Mesenchymal stem cell (in vitro differentiated cells and primary cell): Measurements from ENCODE around the gene PLCB1.

Experiments
- DNase-seq: peaks from one replicate; pipeline ENCODE4 v3.0.0-alpha.2; 2013
- H2AFZ ChIP-seq: one replicate; pipeline ENCODE4 v1.6.1; 2013; ENCODE audit warnings: low read depth, mild to moderate bottlenecking, control low read depth, inconsistent platforms, low read length, moderate library complexity
- H2AK5ac ChIP-seq: 2 replicates; pipeline ENCODE4 v1.6.1; 2013; ENCODE audit warnings: low read length, moderate library complexity, mild to moderate bottlenecking, inconsistent platforms; ENCODE audit not compliant: severe bottlenecking
- H2BK120ac ChIP-seq: one replicate; pipeline ENCODE4 v1.6.1; 2013; ENCODE audit warnings: low read depth, mild to moderate bottlenecking, inconsistent platforms, low read length, moderate library complexity
- H2BK12ac ChIP-seq, 2 experiments: one replicate each; pipeline ENCODE4 v1.6.1; 2013; ENCODE audit warnings: inconsistent platforms in 2 of 2, low read length in 2 of 2, mild to moderate bottlenecking in 2 of 2, moderate library complexity in 2 of 2, control low read depth in 1 of 2
- H2BK15ac ChIP-seq: one replicate; pipeline ENCODE4 v1.6.1; 2013; ENCODE audit warnings: mild to moderate bottlenecking, low read depth, inconsistent platforms; ENCODE audit not compliant: poor library complexity, severe bottlenecking
- H2BK5ac ChIP-seq: 2 replicates; pipeline ENCODE4 v1.6.1; 2013; ENCODE audit warnings: low read depth, mild to moderate bottlenecking, low read length, control low read depth, inconsistent platforms; ENCODE audit not compliant: poor library complexity, severe bottlenecking
- H3K14ac ChIP-seq, 2 experiments: one replicate each; pipeline ENCODE4 v1.6.1; 2013; ENCODE audit warnings: inconsistent platforms in 2 of 2, low read length in 2 of 2, control low read depth in 1 of 2, mild to moderate bottlenecking in 1 of 2, moderate library complexity in 1 of 2
- H3K18ac ChIP-seq, 2 experiments: one replicate each; pipeline ENCODE4 v1.6.1; 2013; ENCODE audit warnings: inconsistent platforms in 2 of 2, low read length in 2 of 2, control low read depth in 1 of 2, low read depth in 1 of 2, mild to moderate bottlenecking in 1 of 2
- H3K23ac ChIP-seq, 2 experiments: one replicate each; pipeline ENCODE4 v1.6.1; 2013; ENCODE audit warnings: inconsistent platforms in 2 of 2, low read length in 2 of 2, mild to moderate bottlenecking in 2 of 2, moderate library complexity in 2 of 2, control low read depth in 1 of 2
- H3K27ac ChIP-seq: 2 replicates; pipeline ENCODE4 v1.5.1; 2013; ENCODE audit warnings: mild to moderate bottlenecking, moderate library complexity, low read length, control low read depth, inconsistent platforms; ENCODE audit not compliant: poor library complexity, severe bottlenecking
- H3K27me3 ChIP-seq, 2 experiments: 2 replicates each; pipeline versions ENCODE4 v1.6.1 to v1.7.0; 2013; ENCODE audit warnings: low read length in 2 of 2, mild to moderate bottlenecking in 2 of 2, moderate library complexity in 2 of 2, control low read depth in 1 of 2, inconsistent platforms in 1 of 2; ENCODE audit not compliant: control insufficient read depth in 1 of 2, insufficient read depth in 1 of 2
- H3K36me3 ChIP-seq, 2 experiments: 2 replicates each; pipeline versions ENCODE4 v1.6.1 to v1.7.0; 2013; ENCODE audit warnings: low read length in 2 of 2, control low read depth in 1 of 2, inconsistent platforms in 1 of 2, low read depth in 1 of 2, mild to moderate bottlenecking in 1 of 2; ENCODE audit not compliant: insufficient read depth in 2 of 2, control insufficient read depth in 1 of 2
- H3K4ac ChIP-seq, 2 experiments: one replicate each; pipeline ENCODE4 v1.6.1; 2013; ENCODE audit warnings: inconsistent platforms in 2 of 2, low read length in 2 of 2, mild to moderate bottlenecking in 2 of 2, moderate library complexity in 2 of 2, control low read depth in 1 of 2, low read depth in 1 of 2
- H3K4me1 ChIP-seq: 2 replicates; pipeline ENCODE4 v1.6.1; 2013; ENCODE audit warnings: low read depth, low read length, control low read depth; ENCODE audit not compliant: control insufficient read depth, insufficient read depth
- H3K4me2 ChIP-seq: 2 replicates; pipeline ENCODE4 v1.6.1; 2013; ENCODE audit warnings: low read length, mild to moderate bottlenecking, inconsistent platforms; ENCODE audit not compliant: poor library complexity, severe bottlenecking
- H3K4me3 ChIP-seq, 2 experiments: 2 replicates each; pipeline versions ENCODE4 v1.5.1 to v1.7.0; 2013; ENCODE audit warnings: low read length in 2 of 2, mild to moderate bottlenecking in 2 of 2, control low read depth in 1 of 2, low read depth in 1 of 2; ENCODE audit not compliant: insufficient read depth in 1 of 2
- H3K79me1 ChIP-seq: replicated peaks from 2 replicates; pipeline ENCODE4 v1.6.1; 2013; ENCODE audit warnings: mild to moderate bottlenecking, control low read depth, low read length, inconsistent platforms; ENCODE audit not compliant: poor library complexity, severe bottlenecking
- H3K9ac ChIP-seq: 2 replicates; pipeline ENCODE4 v1.7.0; 2013; ENCODE audit warnings: mild to moderate bottlenecking, low read length, moderate library complexity
- H3K9me3 ChIP-seq: 2 replicates; pipeline ENCODE4 v1.7.0; 2013; ENCODE audit warnings: mild to moderate bottlenecking, low read length; ENCODE audit not compliant: control insufficient read depth
- H4K8ac ChIP-seq: one replicate; pipeline ENCODE4 v1.6.1; 2013; ENCODE audit warnings: inconsistent platforms, mild to moderate bottlenecking, low read length, moderate library complexity
- H4K91ac ChIP-seq: one replicate; pipeline ENCODE4 v1.6.1; 2013; ENCODE audit warnings: mild to moderate bottlenecking, low read length, inconsistent platforms
- WGBS: methylation state at CpG from one replicate; pipeline ENCODE4 v1.1.7; 2013; ENCODE audit warnings: mixed read lengths; 5-methylcytosine and 5-hydroxymethylcytosine counted together

The PLCB1 gene

DNA sequence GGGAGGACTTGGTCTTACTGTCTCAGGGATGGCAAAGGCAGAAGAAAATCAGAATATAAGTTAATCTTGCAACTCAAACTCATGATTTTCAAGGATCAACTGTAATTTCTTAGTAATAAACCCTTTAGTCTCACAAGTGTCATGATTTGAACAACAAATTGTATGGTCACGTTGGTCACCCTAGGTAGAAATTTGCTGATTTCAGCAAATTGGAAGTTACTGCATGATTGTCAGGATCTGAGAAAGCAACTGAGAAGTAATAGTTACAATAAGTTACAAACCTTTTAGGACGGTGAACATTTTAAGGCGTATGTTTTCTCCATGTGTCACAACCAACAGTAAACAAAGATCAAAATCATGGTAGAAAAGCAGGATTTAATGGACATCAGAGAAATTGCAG lies 375.2 kb downstream of the PLCB1 start:
- no peaks in the 10 kb centered on the region for H3K36me3 ChIP-seq
- H3K9me3 ChIP-seq, result peaks cover 16% of the 10 kb centered on the region
- H4K8ac ChIP-seq, result no peak overlapping the region
- no peak overlapping the region for H3K4me3 ChIP-seq
- DNase-seq, result no peak
- H3K14ac ChIP-seq, result no peak overlapping the region
- H3K4ac ChIP-seq, result no peak overlapping the region
- H3K9ac ChIP-seq, result no peak overlapping the region
- no peak overlapping the region for H4K91ac ChIP-seq
- no peak overlapping the region for H2AFZ ChIP-seq
- no peak overlapping the region for H3K27ac ChIP-seq
- no peaks in the 10 kb centered on the region for H3K4me1 ChIP-seq
- H2BK12ac ChIP-seq, result no peak overlapping the region
- no peak overlapping the region for H3K23ac ChIP-seq
- H3K4me2 ChIP-seq, result no peak overlapping the region
- no peak overlapping the region for H2AK5ac ChIP-seq
- no peak overlapping the region for H2BK5ac ChIP-seq
- H3K18ac ChIP-seq, result no peak overlapping the region
- 58% methylated on average over 3 of the region's 3 CpGs for WGBS
- no peaks in the 10 kb centered on the region for H3K27me3 ChIP-seq
- no peak overlapping the region for H2BK120ac ChIP-seq
- H2BK15ac ChIP-seq, result no peak overlapping the region
- no peaks in the 10 kb centered on the region for H3K79me1 ChIP-seq

DNA sequence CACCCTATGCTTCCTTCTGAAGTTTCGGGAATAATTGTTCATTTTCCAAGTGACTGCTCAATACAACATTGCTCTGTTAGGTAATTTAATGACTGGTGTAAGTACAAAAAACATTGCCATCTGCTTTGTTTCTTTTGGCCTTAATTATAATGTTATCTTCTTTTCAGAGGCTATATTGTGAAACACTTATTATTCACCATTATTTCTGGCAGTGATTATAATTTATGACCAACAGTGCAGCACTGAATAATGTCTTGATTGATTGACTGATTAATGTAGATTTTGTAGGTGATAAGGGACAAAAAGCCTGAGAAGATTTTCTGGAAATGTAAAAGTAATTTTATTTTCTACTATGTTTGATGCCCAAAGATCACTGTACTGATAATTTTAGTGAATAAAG lies 377.7 kb downstream of the PLCB1 start:
- WGBS, result no CpG with 5 or more reads among the region's 1 CpG
- DNase-seq, result no peak

DNA sequence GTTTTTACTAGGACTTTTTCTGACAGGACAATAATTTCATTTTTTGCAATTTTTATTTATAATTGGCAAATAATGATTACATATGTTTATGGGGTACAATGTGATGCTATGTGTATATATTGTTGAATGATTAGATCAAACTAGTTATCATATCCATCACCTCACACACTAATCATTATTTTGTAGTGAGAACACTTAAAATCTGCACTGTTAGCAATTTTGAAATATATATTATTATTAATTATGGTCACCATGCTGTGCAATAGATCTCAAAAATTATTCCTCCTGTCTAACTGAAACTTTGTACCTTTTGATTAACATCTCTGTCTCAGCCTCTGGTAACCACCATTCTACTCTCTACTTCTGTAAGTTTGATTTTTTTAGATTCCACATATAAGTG lies 378.7 kb downstream of the PLCB1 start:
- no peak overlapping the region for H2BK5ac ChIP-seq
- H3K36me3 ChIP-seq, result no peaks in the 10 kb centered on the region
- H3K9me3 ChIP-seq, result peaks cover 16% of the 10 kb centered on the region
- H3K4me1 ChIP-seq, result no peaks in the 10 kb centered on the region
- H3K27ac ChIP-seq, result no peak overlapping the region
- H2AFZ ChIP-seq, result no peak overlapping the region
- H3K23ac ChIP-seq, result no peak overlapping the region
- no peak for DNase-seq
- no peak overlapping the region for H2AK5ac ChIP-seq
- H2BK15ac ChIP-seq, result no peak overlapping the region
- H3K9ac ChIP-seq, result no peak overlapping the region
- no peaks in the 10 kb centered on the region for H3K79me1 ChIP-seq
- no peaks in the 10 kb centered on the region for H3K27me3 ChIP-seq
- no peak overlapping the region for H3K4me2 ChIP-seq
- no peak overlapping the region for H4K8ac ChIP-seq
- no peak overlapping the region for H2BK12ac ChIP-seq
- no peak overlapping the region for H2BK120ac ChIP-seq
- H3K18ac ChIP-seq, result no peak overlapping the region
- H3K14ac ChIP-seq, result no peak overlapping the region
- H3K4me3 ChIP-seq, result no peak overlapping the region
- no peak overlapping the region for H4K91ac ChIP-seq
- H3K4ac ChIP-seq, result no peak overlapping the region

More for the DNA sequence above, 377.7 kb downstream of the PLCB1 start:
- no peak overlapping the region for H3K4me2 ChIP-seq
- H4K8ac ChIP-seq, result no peak overlapping the region
- no peaks in the 10 kb centered on the region for H3K36me3 ChIP-seq
- no peak overlapping the region for H3K18ac ChIP-seq
- H3K9me3 ChIP-seq, result peaks cover 16% of the 10 kb centered on the region
- no peak overlapping the region for H2BK120ac ChIP-seq
- H2BK5ac ChIP-seq, result no peak overlapping the region
- H2AK5ac ChIP-seq, result no peak overlapping the region
- H4K91ac ChIP-seq, result no peak overlapping the region
- no peak overlapping the region for H3K9ac ChIP-seq
- no peaks in the 10 kb centered on the region for H3K27me3 ChIP-seq
- H2AFZ ChIP-seq, result no peak overlapping the region
- no peak overlapping the region for H3K14ac ChIP-seq
- H3K23ac ChIP-seq, result no peak overlapping the region
- H3K79me1 ChIP-seq, result no peaks in the 10 kb centered on the region
- no peak overlapping the region for H3K4ac ChIP-seq
- H3K27ac ChIP-seq, result no peak overlapping the region
- no peak overlapping the region for H3K4me3 ChIP-seq
- H2BK15ac ChIP-seq, result no peak overlapping the region
- H3K4me1 ChIP-seq, result no peaks in the 10 kb centered on the region
- no peak overlapping the region for H2BK12ac ChIP-seq

DNA sequence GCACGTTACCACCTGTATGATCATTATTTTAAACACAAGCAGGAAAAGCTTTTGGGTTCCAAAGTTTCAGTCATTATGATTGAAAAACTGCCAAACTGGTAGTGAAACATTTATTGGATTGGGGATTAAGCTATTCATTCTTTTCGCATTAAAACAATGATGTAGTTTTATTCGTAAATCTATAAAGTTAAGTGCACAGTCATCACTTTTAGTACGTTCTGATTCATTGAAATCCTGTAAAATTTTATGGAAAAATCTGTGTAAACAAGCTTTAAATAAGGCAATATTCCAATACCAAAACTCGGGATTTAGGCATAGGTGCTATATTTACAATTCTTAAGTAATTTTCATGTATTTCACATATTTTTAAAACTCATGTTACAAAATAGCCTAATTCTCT lies 379.9 kb downstream of the PLCB1 start:
- Histone ChIP-seq H3K14ac (no peak overlapping the region), H3K79me1 (no peaks in the 10 kb centered on the region), H2AK5ac (no peak overlapping the region), H2BK120ac (no peak overlapping the region), H3K4me2 (no peak overlapping the region), H2BK5ac (no peak overlapping the region), H3K27ac (no peak overlapping the region), H3K4me3 (no peak overlapping the region), H2AFZ (no peak overlapping the region), H3K4ac (no peak overlapping the region), H2BK15ac (no peak overlapping the region), H4K8ac (no peak overlapping the region), H3K18ac (no peak overlapping the region), H3K4me1 (no peaks in the 10 kb centered on the region), H2BK12ac (no peak overlapping the region), H3K36me3 (no peaks in the 10 kb centered on the region), H3K9me3 (peaks cover 14% of the 10 kb centered on the region), H4K91ac (no peak overlapping the region), H3K27me3 (no peaks in the 10 kb centered on the region), H3K23ac (no peak overlapping the region), H3K9ac (no peak overlapping the region)
- no peak for DNase-seq
- 100% methylated on average over 4 of the region's 5 CpGs for WGBS
